Naive B cell (primary cell): ENCODE measurements around the gene ATP4A. TPM values are rescaled to one million over a fixed set of nuclear protein-coding genes. Genes with fewer than 3 reads are reported as not detected.
A peak's percentile ranks its signal among the peaks of the same experiment; 100 is the strongest.

ENCODE experiments used
- ATAC-seq, 2 donors: fragments of 150-1000 bp; cut with Tn5 transposase; 2 replicates each; pipeline ENCODE4 v1.10.0; 2021; ENCODE audit warnings: low read depth in 2 of 2, mild to moderate bottlenecking in 2 of 2, moderate library complexity in 2 of 2
- DNase-seq: peaks from one replicate; pipeline ENCODE4 v3.0.0; 2022
- H3K27ac Mint-ChIP-seq, 6 donors: one replicate each; pipeline ENCODE4 v1.8.0; 2020 to 2022; ENCODE audit warnings: mild to moderate bottlenecking in 6 of 6, mixed read lengths in 6 of 6, moderate library complexity in 5 of 6, inconsistent platforms in 2 of 6
- H3K27me3 Mint-ChIP-seq, 3 donors: one replicate each; pipeline ENCODE4 v1.8.0; 2021 to 2022; ENCODE audit warnings: mixed read lengths in 3 of 3, mild to moderate bottlenecking in 1 of 3
- H3K36me3 Mint-ChIP-seq, 2 donors: one replicate each; pipeline ENCODE4 v1.8.0; 2020 to 2022; ENCODE audit warnings: mixed read lengths in 2 of 2, inconsistent platforms in 1 of 2, mild to moderate bottlenecking in 1 of 2
- H3K4me1 Mint-ChIP-seq, 3 donors: one replicate each; pipeline ENCODE4 v1.8.0; 2020 to 2022; ENCODE audit warnings: mixed read lengths in 3 of 3, inconsistent platforms in 1 of 3, mild to moderate bottlenecking in 1 of 3, moderate library complexity in 1 of 3
- H3K4me3 Mint-ChIP-seq, 8 donors: one replicate each; pipeline ENCODE4 v1.8.0; 2020 to 2022; ENCODE audit warnings: mild to moderate bottlenecking in 8 of 8, mixed read lengths in 8 of 8, moderate library complexity in 8 of 8, inconsistent platforms in 2 of 8
- H3K9me3 Mint-ChIP-seq, 7 donors: one replicate each; pipeline ENCODE4 v1.8.0; 2020 to 2022; ENCODE audit warnings: mixed read lengths in 7 of 7, mild to moderate bottlenecking in 5 of 7, inconsistent platforms in 2 of 7, moderate library complexity in 1 of 7
- polyA plus RNA-seq, 6 donors: library from polyadenylated mRNA; unstranded; fragments of 300-500 nt; fragmentation: Illumina TruSeq; gene quantifications; one replicate each; pipeline ENCODE4 v1.2.3, GENCODE V29; 2021; ENCODE audit warnings: low read depth in 6 of 6

ATP4A gene
- polyA plus RNA-seq, 6 donors from 2014 or later: not detected

DNA sequence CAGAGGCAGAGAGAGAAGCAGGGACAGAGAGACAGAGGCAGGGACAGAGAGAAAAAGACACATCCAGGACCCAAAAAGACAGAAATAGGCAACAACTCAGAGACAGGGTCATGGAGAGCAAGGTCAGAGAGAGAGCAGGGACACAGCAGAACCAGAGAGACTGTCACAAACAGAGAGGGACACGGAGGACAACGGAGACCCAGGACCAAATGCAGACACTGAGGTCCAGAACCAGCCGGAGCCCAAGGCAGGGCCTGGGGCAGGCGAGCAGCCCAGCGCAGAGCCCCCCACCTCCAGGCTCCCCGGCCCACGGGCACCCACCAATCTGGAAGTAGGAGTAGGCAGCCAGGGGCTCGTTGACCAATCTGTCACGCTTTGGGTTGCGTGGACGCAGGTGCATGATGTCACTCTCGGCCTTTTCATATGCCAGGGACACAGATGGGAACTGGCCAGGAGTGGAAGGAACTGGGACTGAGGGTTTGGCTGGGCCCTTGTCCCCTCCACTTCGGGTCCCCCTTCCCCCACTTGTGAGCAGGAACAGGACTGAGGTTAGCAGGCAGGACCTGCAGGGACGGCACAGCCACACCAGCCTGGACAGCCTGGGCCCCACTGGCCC, 10.0 kb downstream of the ATP4A start:
- peak overlapping the region in 1 of 6 donors; percentile 62 for H3K27ac Mint-ChIP-seq
- ATAC-seq: no peak

DNA sequence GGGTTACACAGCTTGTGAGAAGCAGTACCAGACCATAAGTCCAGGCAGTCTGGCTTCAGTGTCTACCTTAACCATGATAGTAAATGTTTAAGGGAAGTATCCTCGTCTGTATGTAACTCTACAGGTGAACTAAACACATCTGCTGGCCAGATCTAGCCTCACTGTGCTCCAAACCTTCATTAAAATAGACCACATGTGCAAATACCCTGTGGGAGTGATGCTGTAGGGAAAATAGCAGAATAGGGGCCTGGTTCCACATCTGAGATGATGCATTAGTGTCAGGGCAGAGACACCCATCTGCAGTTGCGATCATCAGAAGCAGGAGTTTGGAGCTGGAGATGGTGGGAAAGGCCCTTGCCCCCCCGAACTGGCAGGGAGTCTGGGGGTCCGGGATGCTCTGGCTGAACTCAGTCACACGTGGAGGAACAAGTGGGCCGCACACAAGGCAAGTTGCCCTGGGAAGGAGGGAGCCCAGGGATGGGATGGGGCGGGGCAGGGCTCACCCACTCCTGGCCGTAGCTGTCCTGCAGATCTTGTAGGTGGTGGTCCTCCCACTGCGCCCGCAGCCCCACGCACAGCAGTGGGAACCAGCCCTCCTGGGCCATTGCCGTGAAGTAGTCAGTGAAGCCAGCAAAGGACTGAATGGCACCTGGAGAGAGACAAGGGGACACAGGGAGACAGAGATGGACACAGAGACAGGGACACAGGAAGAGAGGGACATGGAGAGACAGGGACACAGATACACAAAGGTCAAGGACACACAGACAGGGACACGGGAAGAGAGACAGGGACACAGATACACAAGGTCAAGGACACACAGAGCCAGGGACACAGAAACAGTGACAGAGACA, 10.7 kb downstream of the ATP4A start:
- Mint-ChIP-seq H3K36me3 (peaks cover 0 to 22% of the 10 kb centered on the region in 2 donors), H3K27ac (no peak overlapping the region), H3K9me3 (peaks cover 0 to 4% (median 2%) of the 10 kb centered on the region in 7 donors), H3K4me3 (no peak overlapping the region), H3K27me3 (peaks cover 20 to 29% (median 20%) of the 10 kb centered on the region in 3 donors), H3K4me1 (peaks cover 15 to 23% (median 18%) of the 10 kb centered on the region in 3 donors)
- DNase-seq (no peak), ATAC-seq (no peak)

More for the DNA sequence above, 10.0 kb downstream of the ATP4A start:
- peaks cover 23 to 33% (median 24%) of the 10 kb centered on the region in 3 donors for H3K27me3 Mint-ChIP-seq
- H3K36me3 Mint-ChIP-seq: peaks cover 0 to 22% of the 10 kb centered on the region in 2 donors
- H3K9me3 Mint-ChIP-seq: peaks cover 0 to 4% (median 2%) of the 10 kb centered on the region in 7 donors
- no peak overlapping the region for H3K4me3 Mint-ChIP-seq
- DNase-seq: no peak
- peaks cover 14 to 22% (median 18%) of the 10 kb centered on the region in 3 donors for H3K4me1 Mint-ChIP-seq

DNA sequence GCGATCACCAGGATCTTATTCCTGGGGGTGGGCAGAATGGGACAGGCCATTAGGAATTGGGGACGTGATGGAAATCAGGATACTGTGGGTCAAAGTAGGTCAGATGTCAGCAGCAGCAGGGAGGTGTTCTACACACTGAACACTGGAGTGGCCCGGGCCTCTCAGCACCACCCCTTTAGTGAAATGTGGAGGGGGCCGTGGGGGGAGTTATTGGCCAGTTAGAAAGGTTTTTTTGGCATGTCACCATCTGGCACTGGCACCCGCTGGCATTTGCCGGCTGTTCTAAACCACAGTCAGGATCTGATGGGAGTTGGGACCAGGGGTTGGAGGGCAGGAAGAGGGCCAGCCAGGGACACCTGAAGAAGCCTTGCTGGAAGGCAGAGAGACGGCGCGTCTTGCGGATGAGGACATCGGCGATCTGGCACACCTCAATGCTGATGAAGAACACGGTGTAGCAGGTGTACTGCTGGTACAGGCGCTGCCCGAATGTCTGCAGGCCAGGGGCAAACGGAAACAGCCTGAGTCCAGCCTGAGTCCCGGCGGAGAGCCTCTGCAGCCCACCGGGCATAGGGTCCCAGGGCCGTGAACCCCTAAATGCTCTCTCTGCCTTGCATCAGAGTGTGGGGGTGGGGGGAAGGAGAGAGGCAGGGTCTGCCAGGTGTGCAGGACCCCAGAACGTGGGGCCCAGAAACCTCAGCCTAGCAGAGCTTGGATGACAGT, 12.2 kb downstream of the ATP4A start:
- peaks cover 8 to 15% (median 14%) of the 10 kb centered on the region in 3 donors for H3K27me3 Mint-ChIP-seq
- no peak overlapping the region for H3K4me3 Mint-ChIP-seq
- ATAC-seq: no peak
- peaks cover 0 to 14% of the 10 kb centered on the region in 2 donors for H3K36me3 Mint-ChIP-seq
- no peak for DNase-seq
- H3K9me3 Mint-ChIP-seq: no peaks in the 10 kb centered on the region
- peaks cover 19 to 30% (median 22%) of the 10 kb centered on the region in 3 donors for H3K4me1 Mint-ChIP-seq
- H3K27ac Mint-ChIP-seq: peak overlapping the region in 1 of 6 donors; percentile 76

DNA sequence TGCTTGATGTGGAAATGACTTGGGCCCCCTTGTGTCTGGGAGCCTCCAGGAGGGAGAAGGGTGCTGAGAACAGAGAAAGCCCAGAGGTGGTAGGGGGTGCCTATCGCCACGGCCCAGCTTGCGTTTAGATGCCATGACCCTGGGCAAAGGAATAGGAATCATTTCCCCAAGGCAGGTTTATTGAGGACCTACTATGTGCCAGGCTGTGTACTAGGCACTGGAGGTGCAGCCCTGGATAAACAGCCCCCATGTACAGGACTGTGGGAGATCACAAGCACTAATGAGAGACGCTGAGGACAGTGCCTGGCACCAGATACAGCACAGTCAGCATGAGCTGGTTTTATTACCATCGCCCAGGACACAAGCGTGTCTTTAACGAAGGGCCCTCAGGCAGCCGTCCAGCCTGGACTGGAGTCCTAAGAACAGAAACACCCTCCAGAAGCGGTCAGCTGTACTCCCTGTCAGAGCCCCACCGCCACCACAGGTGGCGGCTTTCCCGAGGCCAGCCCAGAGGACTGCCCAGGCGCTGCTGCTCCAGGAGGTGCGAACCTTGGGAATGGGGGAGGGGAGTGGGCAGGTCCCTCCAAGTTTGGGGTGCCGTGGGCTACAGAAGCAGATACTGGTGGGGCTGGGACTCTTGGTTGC, 13.5 kb downstream of the ATP4A start:
- ATAC-seq (no peak), DNase-seq (no peak)
- H3K9me3 Mint-ChIP-seq: no peaks in the 10 kb centered on the region
- peak overlapping the region in 1 of 6 donors; percentile 48 for H3K27ac Mint-ChIP-seq
- H3K4me3 Mint-ChIP-seq: no peak overlapping the region
- peaks cover 0 to 14% of the 10 kb centered on the region in 2 donors for H3K36me3 Mint-ChIP-seq
- peaks cover 21 to 36% (median 25%) of the 10 kb centered on the region in 3 donors for H3K4me1 Mint-ChIP-seq
- H3K27me3 Mint-ChIP-seq: peaks cover 0 to 8% (median 7%) of the 10 kb centered on the region in 3 donors

DNA sequence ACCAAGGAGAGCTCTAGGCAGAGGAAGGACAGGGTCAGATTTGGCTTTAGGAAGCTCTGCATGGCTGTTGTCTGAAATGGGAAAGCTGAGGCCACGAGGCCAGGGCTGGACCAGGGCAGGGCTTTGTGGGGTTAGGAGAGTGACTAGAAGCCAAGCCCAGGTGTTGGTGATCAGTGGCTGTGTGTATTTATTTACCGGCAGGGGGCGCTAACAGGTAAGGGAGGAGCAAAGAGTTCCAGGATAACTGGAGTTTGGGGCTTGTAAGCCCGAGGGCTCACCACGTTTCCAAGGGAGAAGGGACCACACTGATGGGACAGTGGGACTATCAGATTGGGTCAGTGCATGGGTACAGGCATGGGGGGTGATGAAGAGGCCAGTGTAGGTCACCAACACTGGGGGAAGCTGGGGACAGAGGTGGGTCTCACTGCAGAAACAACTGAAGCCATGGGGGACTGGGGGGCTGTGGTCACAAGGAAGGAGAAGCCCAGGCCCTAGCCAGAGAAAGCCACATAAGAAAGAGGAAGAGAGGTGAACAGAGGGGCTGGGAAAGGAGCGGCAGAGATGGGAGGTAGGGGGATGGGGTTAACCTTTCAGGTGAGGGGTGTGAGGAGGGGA, 14.2 kb downstream of the ATP4A start:
- Mint-ChIP-seq H3K4me1 (peaks cover 28 to 43% (median 32%) of the 10 kb centered on the region in 3 donors), H3K27ac (peak overlapping the region in 1 of 6 donors; percentile 85), H3K27me3 (peaks cover 0 to 7% (median under 1%) of the 10 kb centered on the region in 3 donors), H3K9me3 (no peaks in the 10 kb centered on the region), H3K4me3 (peak overlapping the region in 5 of 8 donors; percentile 11 to 75 (median 42)), H3K36me3 (peaks cover 0 to 14% of the 10 kb centered on the region in 2 donors)
- ATAC-seq (peak; percentile 17 to 25), DNase-seq (peak; percentile 65)

DNA sequence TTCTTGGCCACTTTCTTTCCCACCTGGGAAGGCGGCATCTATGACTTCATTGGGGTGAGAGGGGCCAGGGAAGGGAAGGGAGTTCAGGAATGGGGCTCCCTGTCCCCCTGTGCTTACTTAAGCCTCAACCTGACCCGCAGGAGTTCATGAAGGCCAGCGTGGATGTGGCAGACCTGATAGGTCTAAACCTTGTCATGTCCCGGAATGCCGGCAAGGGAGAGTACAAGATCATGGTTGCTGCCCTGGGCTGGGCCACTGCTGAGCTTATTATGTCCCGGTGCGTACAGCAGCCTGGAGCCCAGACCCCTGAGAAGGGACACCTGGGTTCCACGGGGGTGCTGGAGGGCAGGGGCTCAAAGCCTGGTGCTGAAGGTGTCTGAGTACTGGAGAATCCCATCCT, 16.9 kb downstream of the ATP4A start:
- H3K9me3 Mint-ChIP-seq: no peaks in the 10 kb centered on the region
- ATAC-seq: no peak
- H3K27ac Mint-ChIP-seq: peak overlapping the region in 5 of 6 donors; percentile 69 to 94 (median 88)
- no peak for DNase-seq
- H3K27me3 Mint-ChIP-seq: no peaks in the 10 kb centered on the region
- H3K4me1 Mint-ChIP-seq: peaks cover 30 to 51% (median 41%) of the 10 kb centered on the region in 3 donors
- peak overlapping the region; percentile 82 to 95 (median 88) for H3K4me3 Mint-ChIP-seq
- peaks cover 0 to 14% of the 10 kb centered on the region in 2 donors for H3K36me3 Mint-ChIP-seq

DNA sequence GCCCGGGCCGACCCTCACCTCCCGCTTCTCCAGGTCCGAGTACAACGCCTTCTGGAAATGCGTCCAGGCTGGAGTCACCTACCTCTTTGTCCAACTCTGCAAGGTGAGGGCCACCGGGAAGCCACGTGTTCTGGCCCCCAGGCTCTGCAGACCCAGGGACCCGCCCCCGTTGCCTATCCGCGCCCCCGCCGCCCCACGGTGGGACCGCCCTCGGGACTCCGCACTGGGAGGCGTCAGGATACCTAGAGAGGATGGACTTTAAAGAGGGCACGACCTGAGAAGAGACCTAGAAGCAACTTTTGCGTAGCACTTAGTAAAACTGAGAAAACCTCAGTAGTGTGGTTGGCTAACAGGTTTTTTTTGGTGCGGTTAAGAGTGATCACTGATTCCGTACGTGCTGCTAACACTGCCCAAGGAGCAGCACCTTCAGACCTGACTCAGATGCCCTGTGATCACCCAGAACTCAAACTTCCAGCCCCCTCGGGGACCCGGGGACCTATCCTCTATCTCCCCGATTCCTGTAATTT, 17.5 kb downstream of the ATP4A start:
- peaks cover 0 to 13% of the 10 kb centered on the region in 2 donors for H3K36me3 Mint-ChIP-seq
- peak overlapping the region; percentile 82 to 95 (median 88) for H3K4me3 Mint-ChIP-seq
- peak overlapping the region in 5 of 6 donors; percentile 82 to 94 (median 88) for H3K27ac Mint-ChIP-seq
- H3K9me3 Mint-ChIP-seq: no peaks in the 10 kb centered on the region
- ATAC-seq (peak; percentile 29 to 32), DNase-seq (no peak)
- H3K4me1 Mint-ChIP-seq: peaks cover 30 to 51% (median 45%) of the 10 kb centered on the region in 3 donors
- H3K27me3 Mint-ChIP-seq: no peaks in the 10 kb centered on the region

DNA sequence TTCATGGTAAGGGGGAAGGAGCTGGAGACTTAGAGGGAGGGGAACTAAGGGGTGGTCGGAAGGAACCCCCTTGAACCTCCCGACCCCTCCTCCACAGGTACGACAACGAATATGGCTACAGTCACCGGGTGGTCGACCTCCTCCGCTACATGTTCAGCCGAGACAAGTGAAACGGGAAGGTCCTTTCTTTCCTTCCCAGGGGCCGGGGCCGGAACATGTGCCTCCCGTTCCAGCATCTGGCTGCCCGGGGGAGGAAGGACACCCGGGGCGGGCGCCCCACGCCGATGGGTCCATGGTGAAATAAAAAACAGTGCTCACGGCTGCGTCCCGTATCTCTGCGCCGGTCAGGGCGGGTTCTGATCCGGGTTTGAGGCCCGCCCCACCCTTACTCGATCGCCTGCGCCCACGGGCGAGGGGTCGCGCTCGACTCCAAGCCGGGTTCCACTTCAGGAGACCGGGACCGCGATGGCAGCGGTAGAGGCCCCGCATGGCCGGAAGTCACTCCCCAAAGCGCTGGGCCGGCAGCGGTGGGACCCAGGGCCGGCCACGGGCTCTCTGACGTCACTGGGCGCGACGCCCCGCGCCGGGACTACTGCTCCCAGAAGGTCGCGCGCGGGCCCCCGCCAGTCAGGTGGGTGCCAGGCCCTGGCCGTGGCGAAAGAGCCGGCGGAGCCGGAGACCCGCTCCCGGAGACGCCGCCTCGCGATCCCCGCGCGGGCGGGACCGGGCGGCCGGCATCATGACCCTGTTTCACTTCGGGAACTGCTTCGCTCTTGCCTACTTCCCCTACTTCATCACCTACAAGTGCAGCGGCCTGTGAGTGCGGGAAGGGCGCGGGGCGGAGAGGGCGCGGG, 18.2 kb downstream of the ATP4A start, which contains the start of gene TMEM147:
TSS of gene TMEM147 (plus strand) at position 626 of the 854 bp plus-strand sequence. CDS start at position 740, 114 bp downstream.
- Mint-ChIP-seq H3K4me1 (peaks cover 35 to 58% (median 52%) of the 10 kb centered on the region in 3 donors), H3K27me3 (no peaks in the 10 kb centered on the region), H3K36me3 (peaks cover 0 to 7% of the 10 kb centered on the region in 2 donors), H3K27ac (peak within 1 kb of the TSS; percentile 21 to 94 (median 91)), H3K9me3 (no peaks in the 10 kb centered on the region), H3K4me3 (peak within 1 kb of the TSS; percentile 82 to 95 (median 91))
- ATAC-seq: peak; percentile 92 to 93
- DNase-seq: peak; percentile 79

DNA sequence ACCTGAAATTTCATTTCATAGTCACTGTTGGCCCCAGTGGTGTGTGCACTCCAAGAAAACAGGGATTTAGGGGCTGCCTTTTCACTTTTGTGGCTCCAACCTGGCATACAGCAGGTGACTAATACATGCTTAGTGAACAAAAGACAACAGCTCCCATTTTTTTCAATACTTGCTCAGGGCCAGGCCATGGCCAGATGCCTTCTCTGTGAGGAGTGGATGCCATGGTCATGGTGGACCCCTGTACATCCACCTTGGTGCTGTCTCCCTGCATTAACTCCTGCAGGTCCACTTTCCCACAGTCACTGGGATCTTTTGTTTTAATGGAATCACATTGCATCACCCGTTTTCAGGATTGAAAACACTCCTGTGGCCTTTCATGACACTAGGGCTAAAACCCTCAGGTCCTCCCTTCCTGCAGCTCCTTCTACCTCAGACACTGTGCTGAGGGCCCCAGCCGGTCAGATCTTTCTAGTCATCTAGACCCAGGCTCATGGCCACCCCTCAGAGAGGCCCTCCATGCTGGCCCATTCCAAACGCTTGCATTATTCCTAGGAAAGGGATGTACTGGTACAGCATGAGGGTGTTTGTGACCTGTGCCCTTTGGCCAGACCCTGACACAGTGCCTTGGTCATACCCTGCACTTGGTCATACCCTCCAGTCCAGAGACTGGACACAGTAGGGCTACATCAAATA, 19.2 kb downstream of the ATP4A start:
- Mint-ChIP-seq H3K4me1 (peaks cover 35 to 58% (median 51%) of the 10 kb centered on the region in 3 donors), H3K36me3 (peaks cover 0 to 4% of the 10 kb centered on the region in 2 donors), H3K4me3 (peak overlapping the region; percentile 82 to 95 (median 91)), H3K27ac (peak overlapping the region in 5 of 6 donors; percentile 16 to 93 (median 82)), H3K27me3 (no peaks in the 10 kb centered on the region), H3K9me3 (no peaks in the 10 kb centered on the region)
- no peak for ATAC-seq
- DNase-seq: no peak

DNA sequence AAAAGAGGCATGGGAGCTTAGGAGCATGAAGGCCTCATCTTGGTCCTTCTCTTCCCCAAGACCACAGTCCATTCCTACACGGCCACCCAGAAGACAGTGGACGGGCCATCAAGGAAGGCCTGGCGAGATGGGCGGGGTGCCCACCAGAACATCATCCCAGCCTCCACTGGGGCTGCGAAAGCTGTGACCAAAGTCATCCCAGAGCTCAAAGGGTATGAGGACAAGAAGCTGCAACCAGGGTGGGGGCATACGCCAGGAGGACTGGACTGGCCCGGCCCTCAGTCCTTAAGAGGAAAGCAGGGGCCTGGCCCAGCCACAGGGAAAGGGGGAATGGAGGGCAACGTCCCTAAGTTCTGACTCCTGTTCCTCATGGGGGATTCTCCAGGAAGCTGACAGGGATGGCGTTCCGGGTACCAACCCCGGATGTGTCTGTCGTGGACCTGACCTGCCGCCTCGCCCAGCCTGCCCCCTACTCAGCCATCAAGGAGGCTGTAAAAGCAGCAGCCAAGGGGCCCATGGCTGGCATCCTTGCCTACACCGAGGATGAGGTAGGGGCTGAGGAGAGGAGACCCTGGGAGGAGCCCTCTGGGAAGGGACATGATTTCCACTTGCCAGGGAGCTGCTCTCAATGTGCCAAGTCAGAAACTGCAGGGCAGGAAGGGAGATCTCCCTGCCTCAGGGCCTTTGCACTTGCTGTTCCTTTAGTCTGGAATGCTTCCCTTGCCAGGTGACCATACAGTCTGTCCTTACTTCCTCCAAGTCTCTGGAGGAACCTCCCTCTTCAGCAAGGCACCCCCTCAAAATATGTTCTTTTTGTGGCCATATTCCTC, 20.0 kb downstream of the ATP4A start:
- ATAC-seq: no peak

More for the DNA sequence above, 20.0 kb downstream of the ATP4A start:
- Mint-ChIP-seq H3K4me1 (peaks cover 28 to 50% (median 45%) of the 10 kb centered on the region in 3 donors), H3K27ac (peak overlapping the region in 2 of 6 donors; percentile 49 to 62), H3K36me3 (no peaks in the 10 kb centered on the region), H3K4me3 (peak overlapping the region in 5 of 8 donors; percentile 16 to 91 (median 40)), H3K27me3 (no peaks in the 10 kb centered on the region), H3K9me3 (no peaks in the 10 kb centered on the region)
- DNase-seq: no peak
